K562 (cell line): Measurements from ENCODE around the gene ZFYVE26. TPM values are rescaled to one million over a fixed set of nuclear protein-coding genes. Genes with fewer than 3 reads are reported as not detected.

ENCODE experiments used
- BHLHE40 ChIP-seq: IDR thresholded peaks from 2 replicates; pipeline ENCODE4 v1.6.1; 2011; ENCODE audit warnings: low read length, improper control_type of control experiment
- EGR1 ChIP-seq: fragments of 450-650 bp; conservative IDR thresholded peaks from 2 replicates; pipeline ENCODE4 v1.6.1; 2017; ENCODE audit warnings: mild to moderate bottlenecking
- HOMEZ ChIP-seq: fragments of 250-450 bp; sonication (Bioruptor Pico); IDR thresholded peaks from 2 replicates; pipeline ENCODE4 v1.4.0; 2020; ENCODE audit warnings: mild to moderate bottlenecking, moderate library complexity
- MNT ChIP-seq, 2 experiments: fragments of 450-650 bp; conservative IDR thresholded peaks; 2 replicates each; pipeline ENCODE4 v1.6.1; 2017; ENCODE audit warnings: mild to moderate bottlenecking in 2 of 2, moderate library complexity in 2 of 2
- NCOA6 ChIP-seq: fragments of 450-650 bp; IDR thresholded peaks from 2 replicates; pipeline ENCODE4 v1.6.1; 2017; ENCODE audit warnings: mild to moderate bottlenecking
- ZNF24 ChIP-seq: fragments of 450-650 bp; IDR thresholded peaks from 2 replicates; pipeline ENCODE4 v1.6.1; 2016
- ZNF253 ChIP-seq: fragments of 250-450 bp; sonication (Bioruptor Pico); conservative IDR thresholded peaks from 2 replicates; pipeline ENCODE4 v1.6.1; 2021; ENCODE audit warnings: mild to moderate bottlenecking
- polyA plus RNA-seq, 8 experiments: library from polyadenylated mRNA; depleted of rRNA in 4 of 8; stranded (reverse) in 5 of 8; unstranded in 3 of 8; fragments of >200 nt; fragmentation: Nextera tagmentation in 2 of 8; fragmentation: Illumina TruSeq in 1 of 8; extraction: Ambion mirVana in 2 of 8; extraction: Trizol in 1 of 8; gene quantifications; 2 replicates each; pipeline versions ENCODE4 v1.2.1 to v1.2.3, GENCODE V29; 2011 to 2014; ENCODE audit warnings: inconsistent platforms in 1 of 8, missing spikeins in 1 of 8
- total RNA-seq, 7 experiments: library from RNA; depleted of rRNA in 6 of 7; stranded (reverse); fragments of >200 nt in 6 of 7; fragmentation: Illumina TruSeq in 2 of 7; extraction: Trizol in 2 of 7; gene quantifications; 2 replicates each; pipeline versions ENCODE4 v1.2.1 to v1.2.3, GENCODE V29; 2011 to 2021; ENCODE audit warnings: low replicate concordance in 1 of 7
- TF ChIP-seq, protein P1 (sequence below): IDR thresholded peaks from 3 replicates; pipeline ENCODE4 v1.6.1; 2011; ENCODE audit warnings: borderline replicate concordance, mild to moderate bottlenecking, moderate library complexity; ENCODE audit not compliant: insufficient read length; ENCODE audit errors: extremely low read depth
- TF ChIP-seq, protein P2 (sequence below): fragments of 250-450 bp; sonication (Bioruptor Pico); IDR thresholded peaks from 2 replicates; pipeline ENCODE4 v1.9.0; 2021; ENCODE audit warnings: mild to moderate bottlenecking
- TF ChIP-seq, protein P3 (sequence below): sonication (generic); formaldehyde crosslinking; IDR thresholded peaks from 2 replicates; pipeline ENCODE4 v1.9.0; 2022; ENCODE audit warnings: mild to moderate bottlenecking, missing genetic modification reagents

ZFYVE26 gene
- total and polyA plus RNA-seq, 9 of the 15 experiments (the other 6 are each of a cell fraction or from before 2014, with no cell fraction given): 0.32 to 9.1 (median 5.9) TPM

- TF ChIP-seq HOMEZ (no peak), ZNF253 (CRISPR knock-in tag) (no peak), EGR1 (no peak), ZNF24 (no peak), MNT (conservative IDR thresholded peaks at IDR 0.05) (peak in 1 of 2 experiments; percentile 4; a peak in 1 of 4 replicates), BHLHE40 (peak; percentile 13; the same call in 1 of the 2 replicates), NCOA6 (no peak)
- TF ChIP-seq, protein P1, sequence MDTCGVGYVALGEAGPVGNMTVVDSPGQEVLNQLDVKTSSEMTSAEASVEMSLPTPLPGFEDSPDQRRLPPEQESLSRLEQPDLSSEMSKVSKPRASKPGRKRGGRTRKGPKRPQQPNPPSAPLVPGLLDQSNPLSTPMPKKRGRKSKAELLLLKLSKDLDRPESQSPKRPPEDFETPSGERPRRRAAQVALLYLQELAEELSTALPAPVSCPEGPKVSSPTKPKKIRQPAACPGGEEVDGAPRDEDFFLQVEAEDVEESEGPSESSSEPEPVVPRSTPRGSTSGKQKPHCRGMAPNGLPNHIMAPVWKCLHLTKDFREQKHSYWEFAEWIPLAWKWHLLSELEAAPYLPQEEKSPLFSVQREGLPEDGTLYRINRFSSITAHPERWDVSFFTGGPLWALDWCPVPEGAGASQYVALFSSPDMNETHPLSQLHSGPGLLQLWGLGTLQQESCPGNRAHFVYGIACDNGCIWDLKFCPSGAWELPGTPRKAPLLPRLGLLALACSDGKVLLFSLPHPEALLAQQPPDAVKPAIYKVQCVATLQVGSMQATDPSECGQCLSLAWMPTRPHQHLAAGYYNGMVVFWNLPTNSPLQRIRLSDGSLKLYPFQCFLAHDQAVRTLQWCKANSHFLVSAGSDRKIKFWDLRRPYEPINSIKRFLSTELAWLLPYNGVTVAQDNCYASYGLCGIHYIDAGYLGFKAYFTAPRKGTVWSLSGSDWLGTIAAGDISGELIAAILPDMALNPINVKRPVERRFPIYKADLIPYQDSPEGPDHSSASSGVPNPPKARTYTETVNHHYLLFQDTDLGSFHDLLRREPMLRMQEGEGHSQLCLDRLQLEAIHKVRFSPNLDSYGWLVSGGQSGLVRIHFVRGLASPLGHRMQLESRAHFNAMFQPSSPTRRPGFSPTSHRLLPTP: no peak
- TF ChIP-seq, protein P2, sequence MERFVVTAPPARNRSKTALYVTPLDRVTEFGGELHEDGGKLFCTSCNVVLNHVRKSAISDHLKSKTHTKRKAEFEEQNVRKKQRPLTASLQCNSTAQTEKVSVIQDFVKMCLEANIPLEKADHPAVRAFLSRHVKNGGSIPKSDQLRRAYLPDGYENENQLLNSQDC (CRISPR knock-in tag): no peak
- TF ChIP-seq, protein P3, sequence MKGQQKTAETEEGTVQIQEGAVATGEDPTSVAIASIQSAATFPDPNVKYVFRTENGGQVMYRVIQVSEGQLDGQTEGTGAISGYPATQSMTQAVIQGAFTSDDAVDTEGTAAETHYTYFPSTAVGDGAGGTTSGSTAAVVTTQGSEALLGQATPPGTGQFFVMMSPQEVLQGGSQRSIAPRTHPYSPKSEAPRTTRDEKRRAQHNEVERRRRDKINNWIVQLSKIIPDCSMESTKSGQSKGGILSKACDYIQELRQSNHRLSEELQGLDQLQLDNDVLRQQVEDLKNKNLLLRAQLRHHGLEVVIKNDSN: peak; percentile 21; the same call in 1 of the 2 replicates
Observed at GRCh38 chr14:67820428-67820971, 4.1 kb upstream of the ZFYVE26 start (continued).
